Thyroid gland (tissue), 4 donors: ENCODE data around the gene MTA3. TPM values are rescaled to one million over a fixed set of nuclear protein-coding genes. Genes with fewer than 3 reads are reported as not detected.
A peak's percentile ranks its signal among the peaks of the same experiment; 100 is the strongest.

Experiments used
- DNase-seq, 2 donors: peaks; one replicate each; pipeline ENCODE4 v3.0.0-alpha.2; 2019
- H3K27ac ChIP-seq, 3 donors: fragments of 200-600 bp; sonication (generic); 1 replicate in 2 of 3; 2 replicates in 1 of 3; pipeline ENCODE4 v1.5.1; 2016 to 2019; ENCODE audit warnings: mild to moderate bottlenecking in 1 of 3, moderate library complexity in 1 of 3
- H3K27me3 ChIP-seq: fragments of 200-600 bp; sonication (generic); one replicate; pipeline ENCODE4 v1.5.1; 2019
- H3K36me3 ChIP-seq, 2 donors: fragments of 200-600 bp; sonication (generic); one replicate each; pipeline ENCODE4 v1.5.1; 2016 to 2019
- H3K4me1 ChIP-seq, 2 donors: fragments of 200-600 bp; sonication (generic); one replicate each; pipeline ENCODE4 v1.5.1; 2017 to 2019
- H3K4me3 ChIP-seq, 3 donors: fragments of 200-600 bp; sonication (generic); replicated peaks in 1 of 3; 1 replicate in 2 of 3; 2 replicates in 1 of 3; pipeline ENCODE4 v1.5.1; 2016; ENCODE audit warnings: mild to moderate bottlenecking in 1 of 3
- H3K9me3 ChIP-seq: fragments of 200-600 bp; sonication (generic); one replicate; pipeline ENCODE4 v1.5.1; 2017
- CTCF ChIP-seq, 6 experiments: fragments of 200-600 bp in 3 of 6; fragments of 450-650 bp in 3 of 6; sonication (generic) in 3 of 6; IDR thresholded peaks; one replicate each; pipeline ENCODE4 v1.5.1; 2016 to 2019; ENCODE audit warnings: antibody characterized with exemption in 6 of 6, mild to moderate bottlenecking in 2 of 6, inconsistent platforms in 1 of 6, moderate library complexity in 1 of 6
- POLR2A ChIP-seq, 2 donors: fragments of 450-650 bp; IDR thresholded peaks; one replicate each; pipeline ENCODE4 v1.6.1; 2017; ENCODE audit warnings: antibody characterized with exemption in 2 of 2, mild to moderate bottlenecking in 2 of 2, moderate library complexity in 1 of 2
- WGBS, 2 donors: methylation state at CpG; one replicate each; pipeline ENCODE4 v1.1.5; 2017; 5-methylcytosine and 5-hydroxymethylcytosine counted together
- intact Hi-C: fragments of 100-400 bp; cut with DNase I; formaldehyde crosslinking; loops from one replicate; pipeline ENCODE4 v1.15.1; 2023
- total RNA-seq, 4 donors: library from RNA; depleted of rRNA; stranded (reverse); fragments of >200 nt; gene quantifications; one replicate each; pipeline ENCODE4 v1.2.3, GENCODE V29; 2016

The MTA3 gene
- total RNA-seq, 4 donors from 2014 or later: 29.8 to 50.0 (median 34.0) TPM

DNA sequence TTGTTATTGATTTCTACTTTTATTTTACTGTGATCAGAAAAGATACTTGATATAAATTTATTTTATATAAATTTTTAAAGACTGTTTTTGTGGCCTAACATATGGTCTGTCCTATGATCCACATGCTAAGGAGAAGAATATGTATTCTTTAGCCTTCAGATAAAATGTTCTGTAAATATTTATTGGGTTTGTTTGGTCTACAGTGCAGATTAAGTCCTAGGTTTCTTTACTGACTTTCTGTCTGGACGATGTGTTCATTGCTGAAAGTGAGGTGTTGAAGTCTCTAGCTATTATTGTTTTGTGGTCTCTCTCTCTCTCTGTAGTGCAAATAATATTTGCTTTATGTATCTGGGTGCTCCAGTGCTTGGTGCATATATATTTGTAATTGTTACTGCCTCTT, 165.4 kb downstream of the MTA3 start:
- H3K27ac ChIP-seq: no peak overlapping the region
- no peaks in the 10 kb centered on the region for H3K4me1 ChIP-seq
- H3K9me3 ChIP-seq: peaks cover 3% of the 10 kb centered on the region
- no peak for TF ChIP-seq POLR2A (IDR thresholded peaks at IDR 0.05)
- no peak for TF ChIP-seq CTCF (IDR thresholded peaks at IDR 0.05)
- no peaks in the 10 kb centered on the region for H3K27me3 ChIP-seq
- WGBS, 2 donors: 96 to 98% methylated on average over 1 of the region's 1 CpG
- no peaks in the 10 kb centered on the region for H3K36me3 ChIP-seq
- intact Hi-C loops: no loop called here
- no peak for DNase-seq
- H3K4me3 ChIP-seq: no peak overlapping the region

DNA sequence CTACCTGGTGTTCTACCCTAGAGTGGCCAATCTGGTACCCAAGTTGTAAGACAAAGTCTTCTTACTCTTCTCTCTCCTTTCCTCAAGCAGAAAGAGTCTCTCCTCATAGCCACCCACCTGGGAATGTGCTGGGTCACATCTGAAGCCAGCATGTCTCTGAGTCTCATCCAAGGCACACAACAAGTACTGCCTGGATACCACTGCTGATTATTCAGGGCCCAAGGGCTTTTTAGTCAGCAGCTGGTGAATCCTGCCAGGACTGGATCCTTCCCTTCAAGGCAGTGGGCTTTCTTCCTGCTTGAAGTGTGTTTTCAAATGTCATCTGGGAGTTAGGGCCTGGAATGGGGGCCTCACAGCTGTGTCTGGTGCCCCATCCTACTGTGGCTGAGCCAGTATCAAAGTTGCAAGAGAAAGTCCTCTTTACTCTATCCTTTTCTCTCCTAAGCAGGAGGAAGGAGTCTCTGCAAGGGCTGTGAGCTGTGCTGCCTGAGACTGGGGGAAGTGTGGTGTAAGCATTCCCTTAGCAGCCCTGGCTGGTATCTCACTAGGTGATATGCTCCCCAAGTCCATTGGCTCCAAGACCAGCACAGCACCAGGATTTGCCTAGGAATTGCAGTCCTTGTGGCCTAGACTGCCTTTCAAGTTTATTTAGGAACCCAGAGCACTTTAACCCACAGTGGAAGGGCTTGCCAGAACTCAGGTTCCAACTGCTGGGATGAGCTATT, 168.3 kb downstream of the MTA3 start:
- intact Hi-C loops: no loop called here
- no peak for DNase-seq
- TF ChIP-seq CTCF (IDR thresholded peaks at IDR 0.05): no peak
- TF ChIP-seq POLR2A (IDR thresholded peaks at IDR 0.05): no peak

DNA sequence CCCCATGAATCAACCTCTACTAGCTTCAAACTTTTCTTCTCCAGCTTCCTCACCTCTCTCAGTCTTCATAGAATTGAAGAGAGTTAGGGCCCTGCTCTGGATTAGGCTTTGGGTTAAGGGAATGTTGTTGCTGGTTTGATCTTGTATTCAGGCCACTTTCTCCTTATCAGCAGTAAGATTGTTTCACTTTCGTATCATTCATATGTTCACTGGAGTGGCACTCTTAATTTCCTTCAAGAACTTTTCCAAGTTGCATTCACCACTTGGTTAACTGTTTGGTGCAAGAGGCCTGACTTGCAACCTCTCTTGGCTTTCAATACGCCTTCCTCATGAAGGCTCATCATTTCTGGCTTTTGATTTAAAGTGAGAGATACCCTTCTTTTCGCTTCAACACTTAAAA, 172.7 kb downstream of the MTA3 start:
- DNase-seq: no peak
- intact Hi-C loops: no loop called here

More for the DNA sequence above, 168.3 kb downstream of the MTA3 start:
- no peaks in the 10 kb centered on the region for H3K9me3 ChIP-seq
- H3K27ac ChIP-seq: no peak overlapping the region
- H3K4me1 ChIP-seq: peaks cover 0 to 4% of the 10 kb centered on the region in 2 donors
- H3K36me3 ChIP-seq: no peaks in the 10 kb centered on the region
- H3K27me3 ChIP-seq: no peaks in the 10 kb centered on the region
- no peak overlapping the region for H3K4me3 ChIP-seq

DNA sequence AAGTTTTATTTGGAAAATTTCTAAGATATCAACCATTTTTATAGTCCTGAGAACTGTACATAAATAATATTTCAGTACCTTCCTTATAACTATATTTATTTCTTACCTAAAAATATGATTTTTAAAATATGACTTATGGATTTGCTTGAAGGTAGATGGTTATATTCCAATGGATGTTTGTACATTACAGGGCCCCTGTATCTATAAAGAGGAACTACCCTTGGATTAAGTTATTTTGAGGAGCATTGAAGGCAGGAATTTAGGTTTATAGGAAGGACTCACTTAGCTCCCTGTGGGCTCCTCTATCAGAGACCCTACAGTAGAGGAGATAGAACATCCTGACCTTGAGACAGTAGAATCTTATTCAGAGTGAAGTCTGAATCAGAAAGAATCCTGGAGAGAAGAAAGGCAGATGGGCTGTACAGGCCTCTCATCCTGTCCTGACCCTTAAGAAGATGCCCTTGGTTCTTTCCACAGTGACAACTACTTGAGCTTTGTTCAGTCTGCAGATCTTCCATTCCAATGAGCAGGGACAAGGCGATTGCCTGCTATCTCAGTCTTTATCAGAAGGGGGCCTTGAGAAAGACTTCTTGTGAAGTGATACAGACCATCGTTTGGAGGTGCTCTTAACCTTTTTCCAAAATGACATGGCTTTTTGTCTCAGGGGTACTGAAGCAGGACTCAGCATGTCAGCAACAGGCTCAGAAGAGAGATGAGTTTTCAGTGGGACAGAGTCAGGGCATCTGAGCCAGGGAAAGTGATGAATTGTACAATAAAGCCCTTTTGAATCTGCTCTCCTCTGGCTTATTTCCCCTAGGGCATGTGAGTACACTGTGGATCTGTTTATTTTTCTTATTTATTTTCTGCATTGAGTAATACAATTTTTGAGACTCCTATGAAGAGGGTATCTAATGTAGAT, 174.6 kb downstream of the MTA3 start:
- H3K9me3 ChIP-seq: no peaks in the 10 kb centered on the region
- H3K4me3 ChIP-seq: no peak overlapping the region
- no peaks in the 10 kb centered on the region for H3K36me3 ChIP-seq
- intact Hi-C loops: no loop called here
- H3K27me3 ChIP-seq: no peaks in the 10 kb centered on the region
- peaks cover 0 to 4% of the 10 kb centered on the region in 2 donors for H3K4me1 ChIP-seq
- TF ChIP-seq CTCF (IDR thresholded peaks at IDR 0.05) (no peak), POLR2A (IDR thresholded peaks at IDR 0.05) (no peak)
- 72 to 75% methylated on average over 2 of the region's 2 CpGs for WGBS, 2 donors
- H3K27ac ChIP-seq: peak overlapping the region in 1 of 3 donors; percentile 4
- DNase-seq: no peak

More for the DNA sequence above, 172.7 kb downstream of the MTA3 start:
- Histone ChIP-seq H3K27ac (no peak overlapping the region), H3K4me3 (no peak overlapping the region), H3K27me3 (no peaks in the 10 kb centered on the region), H3K9me3 (no peaks in the 10 kb centered on the region), H3K36me3 (no peaks in the 10 kb centered on the region), H3K4me1 (peaks cover 0 to 4% of the 10 kb centered on the region in 2 donors)
- TF ChIP-seq CTCF (IDR thresholded peaks at IDR 0.05): no peak
- TF ChIP-seq POLR2A (IDR thresholded peaks at IDR 0.05): no peak
- 69 to 76% methylated on average over 3 of the region's 3 CpGs for WGBS, 2 donors

GRCh38 chr2:42743659-42743990, 175.2 kb downstream of the MTA3 start:
- Histone ChIP-seq H3K36me3 (no peaks in the 10 kb centered on the region), H3K4me3 (no peak overlapping the region), H3K27ac (peak overlapping the region in 1 of 3 donors; percentile 41), H3K27me3 (no peaks in the 10 kb centered on the region), H3K9me3 (no peaks in the 10 kb centered on the region), H3K4me1 (peaks cover 0 to 4% of the 10 kb centered on the region in 2 donors)
- WGBS, 2 donors: 20 to 25% methylated on average over 1 of the region's 1 CpG
- no peak for TF ChIP-seq CTCF (IDR thresholded peaks at IDR 0.05)
- no peak for TF ChIP-seq POLR2A (IDR thresholded peaks at IDR 0.05)
- DNase-seq: peak; percentile 25 to 45
- intact Hi-C loops: no loop called here
